WTC11 (cell line): ENCODE data around the gene SLC29A3. TPM values are rescaled to one million over a fixed set of nuclear protein-coding genes. Genes with fewer than 3 reads are reported as not detected.

Source experiments
- ATAC-seq: fragments of 200-7000 bp; cut with Tn5 transposase; 2 replicates; pipeline ENCODE4 v1.10.0; 2021; ENCODE audit warnings: mild to moderate bottlenecking, moderate library complexity
- CTCF ChIA-PET: fragments of 300-600 bp; sonication (Branson Sonifier 250); formaldehyde crosslinking; loops from one replicate; lab custom pipeline; 2021; ENCODE audit warnings: antibody characterized with exemption; lab: Charles Lee
- POLR2A ChIA-PET: fragments of 350-600 bp; sonication (Branson Sonifier 250); formaldehyde crosslinking; loops from one replicate; lab custom pipeline; 2021; ENCODE audit warnings: antibody characterized with exemption; lab: Charles Lee
- DNase-seq: peaks from one replicate; pipeline ENCODE4 v3.0.0; 2021; ENCODE audit warnings: low spot score
- H3K27ac Mint-ChIP-seq: 2 replicates; pipeline ENCODE4 v1.8.0; 2021; ENCODE audit warnings: mixed read lengths
- H3K27me3 Mint-ChIP-seq: 2 replicates; pipeline ENCODE4 v1.8.0; 2021; ENCODE audit warnings: low read depth, mild to moderate bottlenecking, moderate library complexity, mixed read lengths
- H3K36me3 Mint-ChIP-seq: 2 replicates; pipeline ENCODE4 v1.8.0; 2021; ENCODE audit warnings: mixed read lengths
- H3K4me1 Mint-ChIP-seq: 2 replicates; pipeline ENCODE4 v1.8.0; 2022; ENCODE audit warnings: mixed read lengths
- H3K4me3 Mint-ChIP-seq: 2 replicates; pipeline ENCODE4 v1.8.0; 2021; ENCODE audit warnings: mild to moderate bottlenecking, moderate library complexity, mixed read lengths
- H3K9me3 Mint-ChIP-seq: 2 replicates; pipeline ENCODE4 v1.8.0; 2021; ENCODE audit warnings: mixed read lengths
- AR ChIP-seq: fragments of 250-450 bp; sonication (Bioruptor Pico); IDR thresholded peaks from 2 replicates; pipeline ENCODE4 v1.9.0; 2021; ENCODE audit warnings: mild to moderate bottlenecking
- ATF3 ChIP-seq: sonication (generic); formaldehyde crosslinking; conservative IDR thresholded peaks from 2 replicates; pipeline ENCODE4 v1.8.1; 2022; ENCODE audit warnings: mild to moderate bottlenecking, missing genetic modification reagents
- ATF6 ChIP-seq: sonication (generic); formaldehyde crosslinking; IDR thresholded peaks from 2 replicates; pipeline ENCODE4 v1.8.1; 2023; ENCODE audit warnings: mild to moderate bottlenecking, missing genetic modification reagents
- CDX4 ChIP-seq: fragments of 250-450 bp; sonication (Bioruptor Pico); IDR thresholded peaks from 2 replicates; pipeline ENCODE4 v1.9.0; 2021; ENCODE audit warnings: moderate library complexity, mild to moderate bottlenecking, inconsistent platforms, borderline replicate concordance
- ESRRA ChIP-seq: sonication (generic); formaldehyde crosslinking; IDR thresholded peaks from 2 replicates; pipeline ENCODE4 v1.8.1; 2022; ENCODE audit warnings: mild to moderate bottlenecking, missing genetic modification reagents, borderline replicate concordance
- FOXK1 ChIP-seq: sonication (generic); formaldehyde crosslinking; IDR thresholded peaks from 2 replicates; pipeline ENCODE4 v1.8.0; 2022; ENCODE audit warnings: mild to moderate bottlenecking, moderate library complexity, missing genetic modification reagents
- GABPB1 ChIP-seq: sonication (generic); formaldehyde crosslinking; IDR thresholded peaks from 2 replicates; pipeline ENCODE4 v1.8.1; 2023; ENCODE audit warnings: mild to moderate bottlenecking, missing genetic modification reagents
- IRF2 ChIP-seq: sonication (generic); formaldehyde crosslinking; IDR thresholded peaks from 2 replicates; pipeline ENCODE4 v1.8.0; 2022; ENCODE audit warnings: low read depth, missing genetic modification reagents, borderline replicate concordance
- MAX ChIP-seq: sonication (generic); formaldehyde crosslinking; IDR thresholded peaks from 2 replicates; pipeline ENCODE4 v1.8.0; 2022; ENCODE audit warnings: mild to moderate bottlenecking, missing genetic modification reagents
- TCF7 ChIP-seq: sonication (generic); formaldehyde crosslinking; IDR thresholded peaks from 2 replicates; pipeline ENCODE4 v1.8.0; 2022; ENCODE audit warnings: mild to moderate bottlenecking, low read depth, missing genetic modification reagents, moderate library complexity
- ZNF263 ChIP-seq: sonication (generic); formaldehyde crosslinking; IDR thresholded peaks from 2 replicates; pipeline ENCODE4 v1.8.1; 2022; ENCODE audit warnings: low read depth, mild to moderate bottlenecking, moderate library complexity, missing genetic modification reagents
- ZNF425 ChIP-seq: fragments of 250-450 bp; sonication (Bioruptor Pico); conservative IDR thresholded peaks from 2 replicates; pipeline ENCODE4 v1.9.0; 2021; ENCODE audit warnings: mild to moderate bottlenecking
- ZNF532 ChIP-seq: fragments of 250-450 bp; sonication (Bioruptor Pico); IDR thresholded peaks from 2 replicates; pipeline ENCODE4 v1.9.0; 2021; ENCODE audit warnings: mild to moderate bottlenecking, borderline replicate concordance
- ZNF671 ChIP-seq: fragments of 250-450 bp; sonication (Bioruptor Pico); IDR thresholded peaks from 2 replicates; pipeline ENCODE4 v1.8.0; 2021; ENCODE audit warnings: mild to moderate bottlenecking
- total RNA-seq: library from RNA; stranded (reverse); gene quantifications from 3 replicates; pipeline ENCODE4 v1.2.3, GENCODE V29; 2021

Gene SLC29A3
- total RNA-seq, 1 experiment from 2014 or later, result 9.2 TPM

GRCh38 chr10:71401056-71401455 lies 82.0 kb downstream of the SLC29A3 start:
- no peak for TF ChIP-seq IRF2 (CRISPR knock-in tag)
- TF ChIP-seq ZNF532 (CRISPR knock-in tag), result no peak
- TF ChIP-seq ZNF671, result no peak
- TF ChIP-seq GABPB1 (CRISPR knock-in tag), result no peak
- TF ChIP-seq TCF7 (CRISPR knock-in tag), result no peak
- TF ChIP-seq MAX (CRISPR knock-in tag), result no peak
- TF ChIP-seq ZNF425 (CRISPR knock-in tag), result no peak
- Mint-ChIP-seq H3K9me3 (no peaks in the 10 kb centered on the region), H3K27ac (no peak overlapping the region), H3K4me1 (peaks cover 19% of the 10 kb centered on the region), H3K36me3 (no peaks in the 10 kb centered on the region), H3K4me3 (no peak overlapping the region), H3K27me3 (peaks cover 38% of the 10 kb centered on the region)
- CTCF ChIA-PET, result interaction anchor here (1.5 kb wide), 1 partner anchor 29 kb away, joined by 3 read pairs; no protein-coding TSS in a partner anchor
- POLR2A ChIA-PET, result no interaction called here
- DNase-seq (no peak), ATAC-seq (no peak)

GRCh38 chr10:71402005-71402404 lies 82.9 kb downstream of the SLC29A3 start:
- H3K9me3 Mint-ChIP-seq, result no peaks in the 10 kb centered on the region
- CTCF ChIA-PET, result interaction anchor here (1.1 to 1.5 kb wide), 2 partner anchors 18 to 28 kb away, joined by 3 read pairs; no protein-coding TSS in a partner anchor
- H3K27me3 Mint-ChIP-seq, result peaks cover 34% of the 10 kb centered on the region
- no peak for ATAC-seq
- H3K36me3 Mint-ChIP-seq, result no peaks in the 10 kb centered on the region
- no peak for TF ChIP-seq GABPB1 (CRISPR knock-in tag)
- no peak for TF ChIP-seq ESRRA
- no peak for TF ChIP-seq ATF3
- no peak for TF ChIP-seq AR (CRISPR knock-in tag)
- no peak for TF ChIP-seq FOXK1 (CRISPR knock-in tag)
- no peak for TF ChIP-seq TCF7 (CRISPR knock-in tag)
- no peak for TF ChIP-seq CDX4 (CRISPR knock-in tag)
- no peak for TF ChIP-seq ZNF263 (CRISPR knock-in tag)
- TF ChIP-seq MAX (CRISPR knock-in tag), result no peak
- TF ChIP-seq ATF6, result no peak
- no peak for TF ChIP-seq ZNF425 (CRISPR knock-in tag)
- TF ChIP-seq, all 79 proteins: peak for 0
- H3K27ac Mint-ChIP-seq, result no peak overlapping the region
- H3K4me3 Mint-ChIP-seq, result no peak overlapping the region
- POLR2A ChIA-PET, result interaction anchor here (0.8 kb wide), 1 partner anchor 31 kb away, joined by 7 read pairs; no protein-coding TSS in a partner anchor
- DNase-seq, result no peak
- H3K4me1 Mint-ChIP-seq, result peaks cover 18% of the 10 kb centered on the region
